Stomach (tissue), 9 donors: ENCODE data around the gene FAM222A. TPM values are rescaled to one million over a fixed set of nuclear protein-coding genes. Genes with fewer than 3 reads are reported as not detected.
A peak's percentile ranks its signal among the peaks of the same experiment; 100 is the strongest.

Experiments
- DNase-seq, 2 donors: peaks; one replicate each; pipeline versions ENCODE4 v3.0.0 to v3.0.0-alpha.2; 2013 to 2019
- H3K27ac ChIP-seq, 5 donors: fragments of 200-600 bp in 4 of 5; sonication (generic) in 4 of 5; one replicate each; pipeline ENCODE4 v1.5.1; 2013 to 2019; ENCODE audit warnings: mild to moderate bottlenecking in 1 of 5, moderate library complexity in 1 of 5
- H3K27me3 ChIP-seq, 3 donors: fragments of 200-600 bp; sonication (generic); one replicate each; pipeline ENCODE4 v1.5.1; 2017 to 2019; ENCODE audit warnings: mixed run types in 1 of 3
- H3K36me3 ChIP-seq, 4 donors: fragments of 200-600 bp; sonication (generic); 1 replicate in 3 of 4; 2 replicates in 1 of 4; pipeline ENCODE4 v1.5.1; 2016 to 2019
- H3K4me1 ChIP-seq, 4 donors: fragments of 200-600 bp; sonication (generic); one replicate each; pipeline ENCODE4 v1.5.1; 2016 to 2019
- H3K4me3 ChIP-seq, 4 donors: fragments of 200-600 bp; sonication (generic) in 3 of 4; one replicate each; pipeline ENCODE4 v1.5.1; 2016 to 2019; ENCODE audit warnings: mild to moderate bottlenecking in 1 of 4
- H3K9me3 ChIP-seq, 4 donors: fragments of 200-600 bp; sonication (generic); one replicate each; pipeline ENCODE4 v1.5.1; 2016 to 2019
- EP300 ChIP-seq: sonication (generic); formaldehyde crosslinking; IDR thresholded peaks from one replicate; pipeline ENCODE4 v1.6.1; 2017; ENCODE audit warnings: antibody characterized with exemption
- POLR2A ChIP-seq, 4 donors: fragments of 450-650 bp; IDR thresholded peaks; one replicate each; pipeline ENCODE4 v1.6.1; 2016; ENCODE audit warnings: antibody characterized with exemption in 4 of 4, control low read depth in 2 of 4, mild to moderate bottlenecking in 1 of 4, moderate library complexity in 1 of 4
- POLR2AphosphoS5 ChIP-seq, 3 donors: sonication (generic); formaldehyde crosslinking; IDR thresholded peaks; one replicate each; pipeline ENCODE4 v1.6.1; 2016; ENCODE audit warnings: antibody characterized with exemption in 3 of 3
- WGBS, 5 donors: extraction: QIAGEN DNeasy Blood & Tissue Kit in 3 of 5; methylation state at CpG; one replicate each; pipeline versions ENCODE4 v1.1.5 to v1.1.7; 2013 to 2018; 5-methylcytosine and 5-hydroxymethylcytosine counted together
- intact Hi-C: fragments of 100-400 bp; cut with DNase I; formaldehyde crosslinking; loops from one replicate; pipeline ENCODE4 v1.15.1; 2023; ENCODE audit warnings: low total_unique reads
- polyA plus RNA-seq, 3 donors: library from polyadenylated mRNA; stranded (reverse); fragments of 200-250 nt; gene quantifications; one replicate each; pipeline ENCODE4 v1.2.3, GENCODE V29; 2013
- total RNA-seq, 5 donors: library from RNA; depleted of rRNA; stranded (reverse); fragments of >200 nt; gene quantifications; one replicate each; pipeline versions ENCODE4 v1.1.0 to v1.2.3, GENCODE V29; 2014 to 2016
- TF ChIP-seq, protein P1 (sequence below), 7 experiments: fragments of 450-650 bp in 4 of 7; fragments of 200-600 bp in 3 of 7; sonication (generic) in 3 of 7; IDR thresholded peaks; one replicate each; pipeline ENCODE4 v1.5.1; 2016 to 2019; ENCODE audit warnings: antibody characterized with exemption in 7 of 7, control low read depth in 2 of 7, mild to moderate bottlenecking in 1 of 7
- donor health status: healthy with polysubstance abuse.
- donor health status: Bipolar disorder and iron deficiency.
- donor health status: healthy.

Gene FAM222A
- total and polyA plus RNA-seq, 8 donors = 1.7 to 19.7 (median 4.5) TPM

GRCh38 chr12:109767456-109767855 is 53.8 kb downstream of the FAM222A start:
- H3K27me3 ChIP-seq = no peaks in the 10 kb centered on the region
- WGBS, 5 donors = 94 to 98% (median 95%) methylated on average over 4 of the region's 4 CpGs
- peaks cover 0 to 8% (median 3%) of the 10 kb centered on the region in 4 donors for H3K9me3 ChIP-seq
- DNase-seq = no peak
- TF ChIP-seq EP300 = no peak
- TF ChIP-seq, protein P1, sequence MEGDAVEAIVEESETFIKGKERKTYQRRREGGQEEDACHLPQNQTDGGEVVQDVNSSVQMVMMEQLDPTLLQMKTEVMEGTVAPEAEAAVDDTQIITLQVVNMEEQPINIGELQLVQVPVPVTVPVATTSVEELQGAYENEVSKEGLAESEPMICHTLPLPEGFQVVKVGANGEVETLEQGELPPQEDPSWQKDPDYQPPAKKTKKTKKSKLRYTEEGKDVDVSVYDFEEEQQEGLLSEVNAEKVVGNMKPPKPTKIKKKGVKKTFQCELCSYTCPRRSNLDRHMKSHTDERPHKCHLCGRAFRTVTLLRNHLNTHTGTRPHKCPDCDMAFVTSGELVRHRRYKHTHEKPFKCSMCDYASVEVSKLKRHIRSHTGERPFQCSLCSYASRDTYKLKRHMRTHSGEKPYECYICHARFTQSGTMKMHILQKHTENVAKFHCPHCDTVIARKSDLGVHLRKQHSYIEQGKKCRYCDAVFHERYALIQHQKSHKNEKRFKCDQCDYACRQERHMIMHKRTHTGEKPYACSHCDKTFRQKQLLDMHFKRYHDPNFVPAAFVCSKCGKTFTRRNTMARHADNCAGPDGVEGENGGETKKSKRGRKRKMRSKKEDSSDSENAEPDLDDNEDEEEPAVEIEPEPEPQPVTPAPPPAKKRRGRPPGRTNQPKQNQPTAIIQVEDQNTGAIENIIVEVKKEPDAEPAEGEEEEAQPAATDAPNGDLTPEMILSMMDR (IDR thresholded peaks at IDR 0.05) = no peak
- TF ChIP-seq POLR2A (IDR thresholded peaks at IDR 0.05) = no peak
- TF ChIP-seq POLR2AphosphoS5 (IDR thresholded peaks at IDR 0.05) = no peak
- H3K27ac ChIP-seq = no peak overlapping the region
- intact Hi-C loops = no loop called here
- H3K36me3 ChIP-seq = no peaks in the 10 kb centered on the region
- no peak overlapping the region for H3K4me3 ChIP-seq
- no peaks in the 10 kb centered on the region for H3K4me1 ChIP-seq

DNA sequence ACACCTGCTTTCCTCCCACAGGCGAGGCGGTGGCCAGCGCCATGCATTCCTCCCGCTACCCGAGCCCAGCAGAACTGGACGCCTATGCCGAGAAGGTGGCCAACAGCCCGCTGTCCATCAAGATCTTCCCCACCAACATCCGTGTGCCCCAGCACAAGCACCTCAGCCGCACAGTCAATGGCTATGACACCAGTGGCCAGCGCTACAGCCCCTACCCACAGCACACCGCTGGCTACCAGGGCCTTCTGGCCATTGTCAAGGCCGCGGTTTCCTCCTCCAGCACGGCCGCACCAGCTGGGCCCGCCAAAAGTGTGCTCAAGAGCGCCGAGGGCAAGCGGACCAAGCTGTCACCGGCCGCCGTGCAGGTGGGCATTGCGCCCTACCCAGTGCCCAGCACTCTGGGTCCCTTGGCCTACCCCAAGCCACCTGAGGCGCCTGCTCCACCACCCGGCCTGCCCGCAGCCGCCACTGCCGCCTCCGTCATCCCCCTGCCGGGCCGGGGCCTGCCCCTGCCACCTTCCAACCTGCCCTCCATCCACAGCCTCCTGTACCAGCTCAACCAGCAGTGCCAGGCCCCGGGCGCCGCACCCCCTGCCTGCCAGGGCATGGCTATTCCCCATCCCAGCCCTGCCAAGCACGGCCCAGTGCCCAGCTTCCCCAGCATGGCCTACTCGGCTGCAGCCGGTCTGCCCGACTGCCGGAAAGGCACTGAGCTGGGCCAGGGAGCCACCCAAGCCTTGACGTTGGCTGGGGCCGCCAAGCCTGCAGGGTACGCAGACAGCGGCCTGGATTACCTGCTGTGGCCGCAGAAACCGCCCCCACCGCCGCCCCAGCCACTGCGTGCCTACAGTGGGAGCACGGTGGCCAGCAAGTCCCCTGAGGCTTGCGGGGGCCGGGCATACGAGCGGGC is 54.6 kb downstream of the FAM222A start:
- no peak overlapping the region for H3K4me3 ChIP-seq
- peaks cover 2 to 7% (median 5%) of the 10 kb centered on the region in 4 donors for H3K4me1 ChIP-seq
- H3K27me3 ChIP-seq = peaks cover 0 to 3% (median 0%) of the 10 kb centered on the region in 3 donors
- no peaks in the 10 kb centered on the region for H3K36me3 ChIP-seq
- peak; percentile 5 to 21 for DNase-seq
- 94 to 96% (median 95%) methylated on average over 20 to 54 of the region's 54 CpGs for WGBS, 5 donors
- intact Hi-C loops = no loop called here
- TF ChIP-seq, protein P1 (IDR thresholded peaks at IDR 0.05) = no peak
- no peak for TF ChIP-seq EP300
- TF ChIP-seq POLR2AphosphoS5 (IDR thresholded peaks at IDR 0.05) = no peak
- TF ChIP-seq POLR2A (IDR thresholded peaks at IDR 0.05) = no peak
- H3K27ac ChIP-seq = no peak overlapping the region
- peaks cover 0 to 4% (median 2%) of the 10 kb centered on the region in 4 donors for H3K9me3 ChIP-seq

- H3K4me3 ChIP-seq = no peak overlapping the region
- intact Hi-C loops = no loop called here
- H3K36me3 ChIP-seq = no peaks in the 10 kb centered on the region
- TF ChIP-seq, protein P1 (IDR thresholded peaks at IDR 0.05) = no peak
- TF ChIP-seq POLR2AphosphoS5 (IDR thresholded peaks at IDR 0.05) (no peak), POLR2A (IDR thresholded peaks at IDR 0.05) (no peak), EP300 (no peak)
- peaks cover 0 to 11% (median 0%) of the 10 kb centered on the region in 3 donors for H3K27me3 ChIP-seq
- peaks cover 9 to 13% (median 12%) of the 10 kb centered on the region in 4 donors for H3K4me1 ChIP-seq
- WGBS, 5 donors = 91 to 97% (median 93%) methylated on average over 14 to 38 of the region's 38 CpGs
- peak; percentile 1 to 23 for DNase-seq
- no peaks in the 10 kb centered on the region for H3K9me3 ChIP-seq
- no peak overlapping the region for H3K27ac ChIP-seq
These were observed 55.5 kb downstream of the FAM222A start for GRCh38 chr12:109768901-109769670.

- H3K4me3 ChIP-seq = no peak overlapping the region
- H3K4me1 ChIP-seq = peaks cover 9 to 13% (median 12%) of the 10 kb centered on the region in 4 donors
- intact Hi-C loops = loop anchor here (10.0 kb wide), 1 partner anchor 245 kb away; no protein-coding TSS in a partner anchor
- H3K36me3 ChIP-seq = no peaks in the 10 kb centered on the region
- peak in 1 of 2 donors; percentile 10 for DNase-seq
- H3K27me3 ChIP-seq = peaks cover 0 to 17% (median 0%) of the 10 kb centered on the region in 3 donors
- H3K9me3 ChIP-seq = no peaks in the 10 kb centered on the region
- TF ChIP-seq POLR2A (IDR thresholded peaks at IDR 0.05) = no peak
- no peak for TF ChIP-seq POLR2AphosphoS5 (IDR thresholded peaks at IDR 0.05)
- TF ChIP-seq EP300 = no peak
- TF ChIP-seq, protein P1 (IDR thresholded peaks at IDR 0.05) = no peak
- H3K27ac ChIP-seq = no peak overlapping the region
- WGBS, 5 donors = 63 to 80% (median 79%) methylated on average over 16 of the region's 16 CpGs
These were observed 56.7 kb downstream of the FAM222A start for GRCh38 chr12:109770104-109770860.
